ENCODE measurements around the gene GLCCI1. TPM values are rescaled to one million over a fixed set of nuclear protein-coding genes. Genes with fewer than 3 reads are reported as not detected.
"Not testable (repeated sequence)": the region's sequence is repeated elsewhere in the genome, so short reads cannot be mapped to it uniquely, and the experiment has no call there.

Gene GLCCI1
- total RNA-seq, 1 donor from 2014 or later, result 0.21 TPM

DNA sequence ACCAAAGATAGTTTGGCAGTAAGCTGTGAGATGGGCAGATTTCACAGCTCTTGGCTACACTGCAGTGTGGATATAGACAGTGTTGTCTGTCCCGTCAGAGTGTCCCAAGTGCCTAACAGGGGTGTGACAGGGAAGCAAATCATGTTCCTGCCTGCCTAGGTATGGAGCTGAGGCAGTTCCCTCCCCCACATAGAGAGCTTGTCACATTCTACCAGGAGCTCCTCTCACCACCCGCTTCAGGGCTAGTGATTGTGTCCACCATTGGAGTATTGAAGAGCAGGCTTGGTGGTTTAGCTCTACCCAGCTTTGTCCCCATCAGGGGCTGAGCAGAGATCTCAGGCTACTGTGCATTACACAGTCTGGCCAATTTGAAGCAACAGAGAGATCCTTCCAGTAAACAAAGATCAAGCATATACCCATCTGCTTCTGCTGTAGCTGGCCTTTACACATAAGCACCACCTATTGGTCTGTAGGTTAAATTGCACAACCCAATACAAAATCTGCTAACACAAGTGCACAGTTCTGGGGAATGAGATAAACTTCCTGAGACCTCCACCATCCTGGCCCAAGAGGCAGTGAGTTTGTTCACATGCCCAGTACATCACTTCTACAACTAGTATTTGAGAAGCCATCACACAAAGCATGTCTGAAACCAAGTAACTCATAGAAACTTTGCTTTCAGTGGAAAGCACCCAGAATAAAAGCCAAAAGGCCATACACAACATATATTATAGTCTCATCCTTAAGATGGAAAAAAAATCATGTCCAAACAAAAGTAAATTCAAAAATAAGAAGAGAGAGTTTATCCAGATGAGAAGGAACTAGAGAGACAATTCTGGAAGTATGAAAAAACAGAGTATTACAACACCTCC, 67.3 kb downstream of the GLCCI1 start:
- Histone ChIP-seq H3K4me3 (no peak overlapping the region), H3K27me3 (no peaks in the 10 kb centered on the region), H3K4me1 (no peaks in the 10 kb centered on the region), H3K36me3 (no peaks in the 10 kb centered on the region), H3K27ac (no peak overlapping the region), H3K9me3 (peaks cover 0 to 22% of the 10 kb centered on the region in 2 donors)
- no peak for DNase-seq (ENCODE audit: low spot score in 2 of 2)
- TF ChIP-seq, protein P1, sequence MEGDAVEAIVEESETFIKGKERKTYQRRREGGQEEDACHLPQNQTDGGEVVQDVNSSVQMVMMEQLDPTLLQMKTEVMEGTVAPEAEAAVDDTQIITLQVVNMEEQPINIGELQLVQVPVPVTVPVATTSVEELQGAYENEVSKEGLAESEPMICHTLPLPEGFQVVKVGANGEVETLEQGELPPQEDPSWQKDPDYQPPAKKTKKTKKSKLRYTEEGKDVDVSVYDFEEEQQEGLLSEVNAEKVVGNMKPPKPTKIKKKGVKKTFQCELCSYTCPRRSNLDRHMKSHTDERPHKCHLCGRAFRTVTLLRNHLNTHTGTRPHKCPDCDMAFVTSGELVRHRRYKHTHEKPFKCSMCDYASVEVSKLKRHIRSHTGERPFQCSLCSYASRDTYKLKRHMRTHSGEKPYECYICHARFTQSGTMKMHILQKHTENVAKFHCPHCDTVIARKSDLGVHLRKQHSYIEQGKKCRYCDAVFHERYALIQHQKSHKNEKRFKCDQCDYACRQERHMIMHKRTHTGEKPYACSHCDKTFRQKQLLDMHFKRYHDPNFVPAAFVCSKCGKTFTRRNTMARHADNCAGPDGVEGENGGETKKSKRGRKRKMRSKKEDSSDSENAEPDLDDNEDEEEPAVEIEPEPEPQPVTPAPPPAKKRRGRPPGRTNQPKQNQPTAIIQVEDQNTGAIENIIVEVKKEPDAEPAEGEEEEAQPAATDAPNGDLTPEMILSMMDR (IDR thresholded peaks at IDR 0.05), result no peak
- intact Hi-C loops (cut with DNase I), result no loop called here

- H3K27ac ChIP-seq, result no peak overlapping the region
Measured at GRCh38 chr7:8037151-8037550, 68.6 kb downstream of the GLCCI1 start.

GRCh38 chr7:8040768-8041369, 72.3 kb downstream of the GLCCI1 start:
- intact Hi-C loops (cut with DNase I), result no loop called here
- TF ChIP-seq, protein P1 (IDR thresholded peaks at IDR 0.05), result no peak
- DNase-seq (ENCODE audit: low spot score in 2 of 2), result no peak
- Histone ChIP-seq H3K9me3 (peaks cover 0 to 11% of the 10 kb centered on the region in 2 donors), H3K36me3 (no peaks in the 10 kb centered on the region), H3K27ac (no peak overlapping the region), H3K4me3 (no peak overlapping the region), H3K4me1 (no peaks in the 10 kb centered on the region), H3K27me3 (no peaks in the 10 kb centered on the region)

More at GRCh38 chr7:8037151-8037550, 68.6 kb downstream of the GLCCI1 start:
- no peaks in the 10 kb centered on the region for H3K27me3 ChIP-seq
- no peaks in the 10 kb centered on the region for H3K36me3 ChIP-seq
- intact Hi-C loops (cut with DNase I), result no loop called here
- TF ChIP-seq, protein P1 (IDR thresholded peaks at IDR 0.05), result no peak
- H3K4me3 ChIP-seq, result no peak overlapping the region
- H3K4me1 ChIP-seq, result no peaks in the 10 kb centered on the region
- no peak for DNase-seq (ENCODE audit: low spot score in 2 of 2)
- peaks cover 0 to 15% of the 10 kb centered on the region in 2 donors for H3K9me3 ChIP-seq

DNA sequence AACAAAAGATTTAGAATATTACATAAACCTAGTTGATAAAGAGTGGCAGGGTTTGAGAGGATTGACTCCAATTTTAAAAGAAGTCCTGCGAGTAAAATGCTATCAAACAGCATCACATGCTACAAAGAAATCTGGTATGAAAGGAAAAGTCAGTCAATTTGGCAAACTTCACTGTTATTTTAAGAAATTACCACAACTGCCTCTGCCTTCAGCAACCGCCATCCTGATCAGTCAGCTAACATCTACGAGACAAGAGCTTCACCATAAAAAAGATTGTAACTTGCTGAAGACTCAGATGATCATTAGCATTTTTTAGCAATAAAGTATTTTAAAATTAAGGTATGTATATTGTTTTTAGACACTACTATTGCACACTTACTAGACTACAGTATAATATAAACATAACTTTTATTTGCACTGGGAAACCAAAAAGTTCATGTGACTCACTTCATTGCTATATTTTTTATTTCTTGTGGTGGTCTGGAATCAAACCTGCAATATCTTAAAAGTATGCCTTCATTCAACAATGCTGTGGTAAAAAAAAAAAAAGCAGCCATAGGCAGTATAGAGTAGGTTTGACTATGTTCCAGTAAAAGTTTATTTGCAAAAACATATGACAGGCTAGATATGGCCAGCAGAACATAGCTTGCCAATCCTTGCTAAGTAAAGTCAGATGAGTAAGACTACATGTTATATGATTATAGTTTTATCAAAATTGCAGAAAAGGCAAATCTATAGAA, 74.4 kb downstream of the GLCCI1 start:
- H3K9me3 ChIP-seq, result no peaks in the 10 kb centered on the region
- intact Hi-C loops (cut with DNase I), result no loop called here
- H3K4me1 ChIP-seq, result no peaks in the 10 kb centered on the region
- TF ChIP-seq, protein P1 (IDR thresholded peaks at IDR 0.05), result no peak
- no peaks in the 10 kb centered on the region for H3K36me3 ChIP-seq
- H3K27ac ChIP-seq, result no peak overlapping the region
- H3K4me3 ChIP-seq, result no peak overlapping the region
- H3K27me3 ChIP-seq, result no peaks in the 10 kb centered on the region
- no peak for DNase-seq (ENCODE audit: low spot score in 2 of 2)

DNA sequence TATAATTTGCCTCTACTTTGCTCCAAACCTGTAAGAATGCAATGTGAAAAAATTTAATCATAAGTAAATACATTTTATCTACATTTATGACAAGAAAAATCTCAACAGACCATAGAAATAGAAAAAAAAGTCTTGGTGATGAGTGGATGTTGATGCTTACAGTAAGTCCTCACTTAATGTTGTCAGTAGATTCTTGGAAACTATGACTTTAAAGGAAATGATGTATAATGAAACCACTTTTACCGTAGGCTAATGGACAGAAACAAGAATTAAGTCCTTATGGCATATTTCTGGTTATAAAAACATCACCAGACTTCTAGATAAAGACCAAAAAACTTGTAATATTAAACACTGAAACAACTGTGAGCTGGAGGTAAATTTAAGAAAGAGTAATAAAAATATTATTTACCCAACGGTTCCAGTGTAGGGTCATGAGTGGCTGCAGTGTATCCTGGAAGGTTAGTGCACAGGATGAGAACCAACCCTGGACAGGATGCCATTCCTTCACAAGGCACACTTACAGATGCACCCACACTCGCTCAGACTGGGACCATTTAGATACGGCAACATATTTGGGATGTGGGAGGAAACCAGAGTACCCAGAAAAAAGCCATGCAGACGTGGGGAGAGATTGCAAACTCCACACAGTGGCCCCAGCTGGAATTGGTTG, 76.3 kb downstream of the GLCCI1 start:
- Histone ChIP-seq H3K27me3 (no peaks in the 10 kb centered on the region), H3K9me3 (peaks cover 0 to 2% of the 10 kb centered on the region in 2 donors), H3K36me3 (peaks cover 0 to 4% of the 10 kb centered on the region in 2 donors), H3K4me3 (no peak overlapping the region), H3K27ac (no peak overlapping the region), H3K4me1 (no peaks in the 10 kb centered on the region)
- DNase-seq (ENCODE audit: low spot score in 2 of 2), result no peak
- TF ChIP-seq, protein P1 (IDR thresholded peaks at IDR 0.05), result no peak
- intact Hi-C loops (cut with DNase I), result no loop called here

DNA sequence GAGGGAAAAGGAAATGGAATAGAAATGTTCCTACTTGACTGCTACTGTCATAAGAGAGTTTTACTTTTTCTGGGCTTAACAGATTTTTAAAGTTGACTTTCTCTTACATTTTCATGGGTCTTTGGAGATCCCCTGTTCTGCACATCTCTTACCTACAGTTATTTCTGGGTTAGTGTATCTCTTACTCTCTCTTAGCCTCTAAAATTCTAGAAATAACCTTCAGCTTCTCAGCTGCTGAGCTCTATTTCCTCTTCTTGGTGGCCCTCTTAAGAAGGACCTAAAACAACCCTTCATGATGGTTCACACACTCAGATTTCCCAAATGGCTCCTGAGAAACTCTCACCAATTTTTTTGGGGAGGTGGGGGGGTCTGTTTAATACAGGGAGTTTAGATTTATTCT, 79.5 kb downstream of the GLCCI1 start:
- H3K4me1 ChIP-seq; intact Hi-C loops (cut with DNase I); H3K36me3 ChIP-seq; H3K4me3 ChIP-seq; H3K27me3 ChIP-seq; DNase-seq (ENCODE audit: low spot score in 2 of 2); H3K9me3 ChIP-seq; H3K27ac ChIP-seq: not testable (repeated sequence)

All from ascending aorta (tissue), 2 donors.